Astrocyte (in vitro differentiated cells and primary cell): Measurements from ENCODE around the gene CLTCL1. TPM values are rescaled to one million over a fixed set of nuclear protein-coding genes. Genes with fewer than 3 reads are reported as not detected.
A peak's percentile ranks its signal among the peaks of the same experiment; 100 is the strongest.
"Not testable (repeated sequence)": the region's sequence is repeated elsewhere in the genome, so short reads cannot be mapped to it uniquely, and the experiment has no call there.

Experiments used
- DNase-seq: peaks from one replicate; pipeline ENCODE4 v3.0.0-alpha.2; 2010; ENCODE audit warnings: low read depth
- FAIRE-seq: peaks from 2 replicates; lab custom pipeline; 2011; peaks lifted over from hg19 to GRCh38; lab: Jason Lieb, UNC
- H2AFZ ChIP-seq: 2 replicates; pipeline ENCODE4 v1.6.0; 2012; ENCODE audit warnings: low read depth, low read length, inconsistent platforms
- H3K27ac ChIP-seq: 2 replicates; pipeline ENCODE4 v1.5.1; 2011; ENCODE audit warnings: low read depth, low read length, inconsistent platforms
- H3K27me3 ChIP-seq: 2 replicates; pipeline ENCODE4 v1.6.0; 2011; ENCODE audit warnings: low read length, inconsistent platforms; ENCODE audit not compliant: insufficient read depth
- H3K36me3 ChIP-seq: 2 replicates; pipeline ENCODE4 v1.5.1; 2011; ENCODE audit warnings: low read length, inconsistent platforms; ENCODE audit not compliant: insufficient read depth
- H3K4me1 ChIP-seq: 2 replicates; pipeline ENCODE4 v1.5.1; 2011; ENCODE audit warnings: low read length, inconsistent platforms; ENCODE audit not compliant: insufficient read depth
- H3K4me2 ChIP-seq: 2 replicates; pipeline ENCODE4 v1.6.0; 2012; ENCODE audit warnings: low read length, inconsistent platforms
- H3K4me3 ChIP-seq: 2 replicates; pipeline ENCODE4 v1.5.1; 2011; ENCODE audit warnings: low read depth, mild to moderate bottlenecking, low read length, inconsistent platforms; ENCODE audit not compliant: insufficient read depth
- H3K79me2 ChIP-seq: 2 replicates; pipeline ENCODE4 v1.6.0; 2012; ENCODE audit warnings: mild to moderate bottlenecking, low read length, inconsistent platforms; ENCODE audit not compliant: insufficient read depth
- H3K9ac ChIP-seq: 2 replicates; pipeline ENCODE4 v1.6.0; 2012; ENCODE audit warnings: mild to moderate bottlenecking, low read length, inconsistent platforms
- H3K9me3 ChIP-seq: 2 replicates; pipeline ENCODE4 v1.5.1; 2012; ENCODE audit warnings: low read depth, mild to moderate bottlenecking, low read length, inconsistent platforms; ENCODE audit not compliant: insufficient read depth
- H4K20me1 ChIP-seq: 2 replicates; pipeline ENCODE4 v1.6.0; 2012; ENCODE audit warnings: low read length, inconsistent platforms; ENCODE audit not compliant: insufficient read depth
- H3K27ac Mint-ChIP-seq: one replicate; pipeline ENCODE4 v1.8.0; 2021; ENCODE audit warnings: mild to moderate bottlenecking, mixed read lengths; ENCODE audit not compliant: unreplicated experiment
- H3K27me3 Mint-ChIP-seq: one replicate; pipeline ENCODE4 v1.8.0; 2021; ENCODE audit warnings: low read depth, mixed read lengths; ENCODE audit not compliant: unreplicated experiment
- H3K36me3 Mint-ChIP-seq: one replicate; pipeline ENCODE4 v1.8.0; 2021; ENCODE audit warnings: low read depth, mixed read lengths; ENCODE audit not compliant: unreplicated experiment
- H3K4me1 Mint-ChIP-seq: one replicate; pipeline ENCODE4 v1.8.0; 2021; ENCODE audit warnings: low read depth, mixed read lengths; ENCODE audit not compliant: unreplicated experiment
- H3K4me3 Mint-ChIP-seq: one replicate; pipeline ENCODE4 v1.8.0; 2021; ENCODE audit warnings: mild to moderate bottlenecking, moderate library complexity, mixed read lengths; ENCODE audit not compliant: unreplicated experiment
- H3K9me3 Mint-ChIP-seq: one replicate; pipeline ENCODE4 v1.8.0; 2021; ENCODE audit warnings: mild to moderate bottlenecking, mixed read lengths; ENCODE audit not compliant: unreplicated experiment
- EZH2 ChIP-seq: IDR thresholded peaks from 2 replicates; pipeline ENCODE4 v1.6.1; 2012; ENCODE audit warnings: mild to moderate bottlenecking, low read length, inconsistent platforms; ENCODE audit not compliant: insufficient read depth
- total RNA-seq: library from RNA; stranded (reverse); gene quantifications from 2 replicates; pipeline ENCODE4 v1.2.1, GENCODE V29; 2021
- TF ChIP-seq, protein P1 (sequence below): IDR thresholded peaks from 2 replicates; pipeline ENCODE4 v1.5.1; 2011; ENCODE audit warnings: low read depth, mild to moderate bottlenecking, inconsistent platforms, low read length, moderate library complexity; ENCODE audit not compliant: insufficient read depth

CLTCL1 gene
- total RNA-seq, 1 donor from 2014 or later = 54.4 TPM

- H3K27me3 Mint-ChIP-seq = no peaks in the 10 kb centered on the region
- peaks cover 46% of the 10 kb centered on the region for H3K4me1 Mint-ChIP-seq
- Histone ChIP-seq H2AFZ (no peak overlapping the region), H3K4me1 (peaks cover 41% of the 10 kb centered on the region), H3K9ac (peak overlapping the region; percentile 7), H3K4me3 (peak overlapping the region; percentile 31), H3K27me3 (no peaks in the 10 kb centered on the region), H3K27ac (peak overlapping the region; percentile 19), H3K9me3 (no peaks in the 10 kb centered on the region), H4K20me1 (peaks cover 12% of the 10 kb centered on the region), H3K4me2 (peak overlapping the region; percentile 74), H3K36me3 (no peaks in the 10 kb centered on the region), H3K79me2 (no peaks in the 10 kb centered on the region)
- peak overlapping the region; percentile 95 for H3K27ac Mint-ChIP-seq
- peaks cover 7% of the 10 kb centered on the region for H3K36me3 Mint-ChIP-seq
- DNase-seq (peak; percentile 92), FAIRE-seq (no peak)
- TF ChIP-seq, protein P1, sequence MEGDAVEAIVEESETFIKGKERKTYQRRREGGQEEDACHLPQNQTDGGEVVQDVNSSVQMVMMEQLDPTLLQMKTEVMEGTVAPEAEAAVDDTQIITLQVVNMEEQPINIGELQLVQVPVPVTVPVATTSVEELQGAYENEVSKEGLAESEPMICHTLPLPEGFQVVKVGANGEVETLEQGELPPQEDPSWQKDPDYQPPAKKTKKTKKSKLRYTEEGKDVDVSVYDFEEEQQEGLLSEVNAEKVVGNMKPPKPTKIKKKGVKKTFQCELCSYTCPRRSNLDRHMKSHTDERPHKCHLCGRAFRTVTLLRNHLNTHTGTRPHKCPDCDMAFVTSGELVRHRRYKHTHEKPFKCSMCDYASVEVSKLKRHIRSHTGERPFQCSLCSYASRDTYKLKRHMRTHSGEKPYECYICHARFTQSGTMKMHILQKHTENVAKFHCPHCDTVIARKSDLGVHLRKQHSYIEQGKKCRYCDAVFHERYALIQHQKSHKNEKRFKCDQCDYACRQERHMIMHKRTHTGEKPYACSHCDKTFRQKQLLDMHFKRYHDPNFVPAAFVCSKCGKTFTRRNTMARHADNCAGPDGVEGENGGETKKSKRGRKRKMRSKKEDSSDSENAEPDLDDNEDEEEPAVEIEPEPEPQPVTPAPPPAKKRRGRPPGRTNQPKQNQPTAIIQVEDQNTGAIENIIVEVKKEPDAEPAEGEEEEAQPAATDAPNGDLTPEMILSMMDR = no peak
- TF ChIP-seq EZH2 = no peak
- peak overlapping the region; percentile 92 for H3K4me3 Mint-ChIP-seq
- no peaks in the 10 kb centered on the region for H3K9me3 Mint-ChIP-seq
Observed at GRCh38 chr22:19287889-19288288, 3.6 kb downstream of the CLTCL1 start.

DNA sequence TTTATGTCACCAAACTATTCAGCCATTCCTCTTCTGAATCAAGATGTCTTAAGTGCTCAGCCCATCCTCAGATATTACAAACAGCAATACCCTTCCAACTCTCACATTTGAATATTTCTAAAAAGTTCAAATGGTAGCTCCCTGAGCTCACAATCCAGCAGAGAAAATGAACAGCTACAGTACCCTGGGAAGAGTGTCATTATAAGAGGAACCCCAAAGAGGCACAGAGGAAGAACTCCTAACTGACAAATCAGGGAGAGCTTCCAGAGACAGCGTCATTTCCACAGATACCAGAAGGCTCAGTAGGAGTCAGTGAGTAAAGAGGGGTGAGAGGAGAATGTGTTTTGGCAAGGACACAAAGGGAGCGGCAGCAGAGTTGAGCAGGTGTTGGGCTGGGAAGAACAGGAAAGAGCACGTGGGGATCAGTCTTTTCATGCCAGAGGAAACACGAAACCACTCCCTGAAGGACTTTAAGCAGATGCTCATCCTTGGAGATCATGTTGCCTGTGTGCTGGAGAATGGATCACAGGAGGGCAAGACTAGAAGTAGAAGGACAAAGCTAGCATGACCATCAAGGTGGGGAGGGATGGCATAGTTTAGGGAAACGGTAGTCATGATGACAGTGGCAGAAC, 4.3 kb downstream of the CLTCL1 start:
- peak overlapping the region; percentile 64 for H3K4me3 Mint-ChIP-seq
- H3K27me3 Mint-ChIP-seq = no peaks in the 10 kb centered on the region
- no peaks in the 10 kb centered on the region for H3K27me3 ChIP-seq
- H3K4me3 ChIP-seq = peak overlapping the region; percentile 31
- TF ChIP-seq, protein P1 = no peak
- TF ChIP-seq EZH2 = no peak
- DNase-seq (peak; percentile 80), FAIRE-seq (no peak)
- peaks cover 12% of the 10 kb centered on the region for H4K20me1 ChIP-seq
- H2AFZ ChIP-seq = no peak overlapping the region
- peak overlapping the region; percentile 74 for H3K4me2 ChIP-seq
- H3K4me1 ChIP-seq = peaks cover 40% of the 10 kb centered on the region
- H3K9me3 Mint-ChIP-seq = no peaks in the 10 kb centered on the region
- H3K4me1 Mint-ChIP-seq = peaks cover 46% of the 10 kb centered on the region
- peak overlapping the region; percentile 19 for H3K27ac ChIP-seq
- H3K79me2 ChIP-seq = no peaks in the 10 kb centered on the region
- H3K27ac Mint-ChIP-seq = peak overlapping the region; percentile 95
- H3K9ac ChIP-seq = peak overlapping the region; percentile 7
- peaks cover 7% of the 10 kb centered on the region for H3K36me3 Mint-ChIP-seq
- H3K9me3 ChIP-seq = no peaks in the 10 kb centered on the region
- H3K36me3 ChIP-seq = no peaks in the 10 kb centered on the region

GRCh38 chr22:19285831-19286230, 5.7 kb downstream of the CLTCL1 start:
- H3K36me3 ChIP-seq = no peaks in the 10 kb centered on the region
- no peak for FAIRE-seq
- Mint-ChIP-seq H3K4me3 (no peak overlapping the region), H3K36me3 (peaks cover 7% of the 10 kb centered on the region), H3K27ac (peak overlapping the region; percentile 69), H3K4me1 (peaks cover 46% of the 10 kb centered on the region), H3K9me3 (no peaks in the 10 kb centered on the region), H3K27me3 (no peaks in the 10 kb centered on the region)
- H3K4me1 ChIP-seq = peaks cover 36% of the 10 kb centered on the region
- DNase-seq = no peak
- no peak for TF ChIP-seq EZH2
- TF ChIP-seq, protein P1 = no peak
- no peaks in the 10 kb centered on the region for H3K9me3 ChIP-seq
- no peak overlapping the region for H3K27ac ChIP-seq
- no peaks in the 10 kb centered on the region for H3K27me3 ChIP-seq
- H3K4me2 ChIP-seq = peak overlapping the region; percentile 14
- no peak overlapping the region for H3K4me3 ChIP-seq
- peaks cover 11% of the 10 kb centered on the region for H4K20me1 ChIP-seq
- H3K79me2 ChIP-seq = no peaks in the 10 kb centered on the region
- no peak overlapping the region for H2AFZ ChIP-seq
- H3K9ac ChIP-seq = no peak overlapping the region

DNA sequence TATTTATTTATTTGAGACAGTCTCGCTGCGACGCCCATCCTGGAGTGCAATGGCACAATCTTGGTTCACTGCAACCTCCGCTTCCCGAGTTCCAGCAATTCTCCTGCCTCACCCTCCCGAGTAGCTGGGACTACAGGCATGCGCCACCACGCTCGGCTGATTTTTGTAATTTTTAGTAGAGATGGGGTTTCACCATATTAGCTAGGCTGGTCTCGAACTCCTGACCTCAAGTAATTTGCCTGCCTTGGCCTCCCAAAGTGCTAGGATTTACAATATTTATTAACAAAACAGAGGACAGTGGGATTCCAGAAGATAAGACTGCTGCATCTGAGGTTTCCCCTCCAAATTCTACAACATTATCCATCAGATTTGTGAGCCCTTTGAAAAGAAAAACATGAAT, 12.4 kb downstream of the CLTCL1 start:
- not testable (repeated sequence) for H3K79me2 ChIP-seq, DNase-seq, FAIRE-seq, H3K36me3 ChIP-seq, H3K4me3 Mint-ChIP-seq, H3K27me3 ChIP-seq, H3K9ac ChIP-seq, H3K4me3 ChIP-seq, H3K27me3 Mint-ChIP-seq, H3K27ac ChIP-seq, H3K9me3 Mint-ChIP-seq, H3K4me1 ChIP-seq, H3K9me3 ChIP-seq, H3K27ac Mint-ChIP-seq, H2AFZ ChIP-seq, H3K4me2 ChIP-seq
- Mint-ChIP-seq H3K36me3 (peaks cover 14% of the 10 kb centered on the region), H3K4me1 (peaks cover 18% of the 10 kb centered on the region)
- H4K20me1 ChIP-seq = peaks cover 16% of the 10 kb centered on the region
